MCF 10A (cell line): ENCODE results near the gene TRIM28. TPM values are rescaled to one million over a fixed set of nuclear protein-coding genes. Genes with fewer than 3 reads are reported as not detected.

Source experiments
- BruUV-seq: library from RNA; stranded (reverse); fragments of 400-500 nt; replicated peaks from 2 replicates; lab custom pipeline; 2021; lab: Mats Ljungman, UMichigan
- CTCF ChIA-PET: fragments of 300-600 bp; sonication (Branson Sonifier 250); formaldehyde crosslinking; extraction: SDS; loops from one replicate; lab custom pipeline; 2021; ENCODE audit warnings: antibody characterized with exemption, inconsistent platforms; lab: Yijun Ruan, JAX
- POLR2A ChIA-PET: fragments of 300-600, 350-650 bp; sonication (Branson Sonifier 250); formaldehyde crosslinking; extraction: SDS; loops from one replicate; lab custom pipeline; 2020; ENCODE audit warnings: antibody characterized with exemption, inconsistent platforms; lab: Yijun Ruan, JAX
- DNase-seq: peaks from one replicate; pipeline ENCODE4 v3.0.0-alpha.2; 2018; ENCODE audit not compliant: unreplicated experiment
- H3K27ac Mint-ChIP-seq: one replicate; pipeline ENCODE4 v1.8.0; 2022; ENCODE audit warnings: mild to moderate bottlenecking, low read depth, mixed read lengths; ENCODE audit not compliant: unreplicated experiment
- H3K27me3 Mint-ChIP-seq: one replicate; pipeline ENCODE4 v1.8.0; 2022; ENCODE audit warnings: mixed read lengths; ENCODE audit not compliant: insufficient read depth, unreplicated experiment
- H3K36me3 Mint-ChIP-seq: one replicate; pipeline ENCODE4 v1.8.0; 2022; ENCODE audit warnings: mild to moderate bottlenecking, moderate library complexity, mixed read lengths; ENCODE audit not compliant: insufficient read depth, unreplicated experiment
- H3K4me1 Mint-ChIP-seq: one replicate; pipeline ENCODE4 v1.8.0; 2022; ENCODE audit warnings: mixed read lengths; ENCODE audit not compliant: insufficient read depth, unreplicated experiment
- H3K4me3 Mint-ChIP-seq: one replicate; pipeline ENCODE4 v1.8.0; 2022; ENCODE audit warnings: mild to moderate bottlenecking, moderate library complexity, mixed read lengths; ENCODE audit not compliant: unreplicated experiment
- H3K9me3 Mint-ChIP-seq: one replicate; pipeline ENCODE4 v1.8.0; 2022; ENCODE audit warnings: mixed read lengths; ENCODE audit not compliant: unreplicated experiment
- intact Hi-C: fragments of 100-400 bp; cut with micrococcal nuclease; formaldehyde crosslinking; loops from 2 replicates; pipeline ENCODE4 v1.14.1; 2022
- total RNA-seq: library from RNA; stranded (reverse); gene quantifications from 2 replicates; pipeline ENCODE4 v1.2.3, GENCODE V29; 2022
- TF ChIP-seq, protein P1 (sequence below): fragments of 200-600 bp; IDR thresholded peaks from one replicate; pipeline ENCODE4 v1.8.0; 2022; ENCODE audit warnings: antibody characterized with exemption, mild to moderate bottlenecking; ENCODE audit not compliant: unreplicated experiment

TRIM28 gene
- total RNA-seq, 1 experiment from 2014 or later = 290 TPM

DNA sequence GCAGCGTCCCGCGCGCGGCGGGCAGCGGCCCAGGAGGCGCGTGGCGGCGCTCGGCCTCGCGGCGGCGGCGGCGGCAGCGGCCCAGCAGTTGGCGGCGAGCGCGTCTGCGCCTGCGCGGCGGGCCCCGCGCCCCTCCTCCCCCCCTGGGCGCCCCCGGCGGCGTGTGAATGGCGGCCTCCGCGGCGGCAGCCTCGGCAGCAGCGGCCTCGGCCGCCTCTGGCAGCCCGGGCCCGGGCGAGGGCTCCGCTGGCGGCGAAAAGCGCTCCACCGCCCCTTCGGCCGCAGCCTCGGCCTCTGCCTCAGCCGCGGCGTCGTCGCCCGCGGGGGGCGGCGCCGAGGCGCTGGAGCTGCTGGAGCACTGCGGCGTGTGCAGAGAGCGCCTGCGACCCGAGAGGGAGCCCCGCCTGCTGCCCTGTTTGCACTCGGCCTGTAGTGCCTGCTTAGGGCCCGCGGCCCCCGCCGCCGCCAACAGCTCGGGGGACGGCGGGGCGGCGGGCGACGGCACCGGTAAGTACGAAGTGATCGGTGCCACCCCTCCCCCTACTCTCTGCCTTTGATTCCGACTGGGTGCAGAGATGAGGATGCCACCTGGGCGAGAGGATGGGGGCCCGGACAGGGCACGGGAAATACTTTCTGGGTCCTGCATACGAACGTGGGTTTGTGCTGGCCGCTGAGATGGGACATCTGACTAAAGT, 874 bp downstream of the TRIM28 start:
- intact Hi-C loops = loop anchor here (1.0 to 2.0 kb wide), 2 partner anchors 25 to 28 kb away; partner anchors contain the start of genes MZF1 and ZBTB45
- BruUV-seq = no TSS peak

DNA sequence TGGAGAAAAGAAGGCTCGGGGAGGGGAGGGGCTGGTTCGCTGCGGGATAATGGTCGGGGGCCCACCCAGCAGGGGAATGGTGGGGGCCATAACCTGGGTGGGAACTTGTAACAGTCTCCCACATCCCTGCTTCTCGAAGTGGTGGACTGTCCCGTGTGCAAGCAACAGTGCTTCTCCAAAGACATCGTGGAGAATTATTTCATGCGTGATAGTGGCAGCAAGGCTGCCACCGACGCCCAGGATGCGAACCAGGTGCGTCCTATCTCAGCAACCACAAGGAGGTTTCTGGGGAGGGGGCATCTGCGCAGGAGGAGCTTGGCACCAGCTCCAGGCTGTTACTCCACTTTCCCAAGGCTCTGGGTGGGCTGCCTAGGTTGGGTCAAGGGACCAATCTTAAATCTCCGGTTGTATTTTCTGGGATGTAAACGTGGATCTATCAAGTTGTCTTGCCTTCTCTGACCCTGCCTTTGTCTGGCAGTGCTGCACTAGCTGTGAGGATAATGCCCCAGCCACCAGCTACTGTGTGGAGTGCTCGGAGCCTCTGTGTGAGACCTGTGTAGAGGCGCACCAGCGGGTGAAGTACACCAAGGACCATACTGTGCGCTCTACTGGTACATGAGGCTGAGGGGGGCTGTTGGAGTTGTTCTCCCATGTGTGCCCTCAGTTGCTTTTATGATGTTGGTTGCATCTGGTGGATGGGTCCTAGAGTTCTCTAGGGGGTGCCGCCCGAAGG, 1.6 kb downstream of the TRIM28 start:
- ChIA-PET CTCF (interaction anchor here (0.6 to 1.5 kb wide), 3 partner anchors 9 to 32 kb away, joined by 3 to 6 read pairs (median 3); partner anchors contain the start of gene CHMP2A), POLR2A (interaction anchor here (0.5 to 5.9 kb wide), 13 partner anchors 8 to 855 kb away, joined by 3 to 194 read pairs (median 4); partner anchors contain the start of genes CHMP2A, MZF1, UBE2M and ZBTB45)
- no peak for DNase-seq
- Mint-ChIP-seq H3K36me3 (peaks cover 55% of the 10 kb centered on the region), H3K4me1 (peaks cover 20% of the 10 kb centered on the region), H3K9me3 (no peaks in the 10 kb centered on the region), H3K4me3 (peak overlapping the region; percentile 80), H3K27me3 (no peaks in the 10 kb centered on the region), H3K27ac (peak overlapping the region; percentile 50)
- TF ChIP-seq, protein P1, sequence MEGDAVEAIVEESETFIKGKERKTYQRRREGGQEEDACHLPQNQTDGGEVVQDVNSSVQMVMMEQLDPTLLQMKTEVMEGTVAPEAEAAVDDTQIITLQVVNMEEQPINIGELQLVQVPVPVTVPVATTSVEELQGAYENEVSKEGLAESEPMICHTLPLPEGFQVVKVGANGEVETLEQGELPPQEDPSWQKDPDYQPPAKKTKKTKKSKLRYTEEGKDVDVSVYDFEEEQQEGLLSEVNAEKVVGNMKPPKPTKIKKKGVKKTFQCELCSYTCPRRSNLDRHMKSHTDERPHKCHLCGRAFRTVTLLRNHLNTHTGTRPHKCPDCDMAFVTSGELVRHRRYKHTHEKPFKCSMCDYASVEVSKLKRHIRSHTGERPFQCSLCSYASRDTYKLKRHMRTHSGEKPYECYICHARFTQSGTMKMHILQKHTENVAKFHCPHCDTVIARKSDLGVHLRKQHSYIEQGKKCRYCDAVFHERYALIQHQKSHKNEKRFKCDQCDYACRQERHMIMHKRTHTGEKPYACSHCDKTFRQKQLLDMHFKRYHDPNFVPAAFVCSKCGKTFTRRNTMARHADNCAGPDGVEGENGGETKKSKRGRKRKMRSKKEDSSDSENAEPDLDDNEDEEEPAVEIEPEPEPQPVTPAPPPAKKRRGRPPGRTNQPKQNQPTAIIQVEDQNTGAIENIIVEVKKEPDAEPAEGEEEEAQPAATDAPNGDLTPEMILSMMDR = no peak
- TSS peak; percentile 37 for BruUV-seq
- intact Hi-C loops = loop anchor here (2.0 kb wide), 1 partner anchor 27 kb away; the partner anchor contains the start of gene MZF1

More for the DNA sequence above, 874 bp downstream of the TRIM28 start:
- peaks cover 20% of the 10 kb centered on the region for H3K4me1 Mint-ChIP-seq
- POLR2A ChIA-PET = interaction anchor here (0.7 to 5.9 kb wide), 21 partner anchors 9 to 184 kb away, joined by 3 to 194 read pairs (median 5); partner anchors contain the start of genes CHMP2A, MZF1, UBE2M and ZBTB45
- peaks cover 3% of the 10 kb centered on the region for H3K27me3 Mint-ChIP-seq
- TF ChIP-seq, protein P1 = no peak
- CTCF ChIA-PET = interaction anchor here (1.3 to 2.0 kb wide), 3 partner anchors 11 to 26 kb away, joined by 3 to 14 read pairs (median 8); partner anchors contain the start of gene ZBTB45
- H3K27ac Mint-ChIP-seq = peak overlapping the region; percentile 98
- peak; percentile 42 for DNase-seq
- peak overlapping the region; percentile 84 for H3K4me3 Mint-ChIP-seq
- no peaks in the 10 kb centered on the region for H3K9me3 Mint-ChIP-seq
- H3K36me3 Mint-ChIP-seq = peaks cover 49% of the 10 kb centered on the region

DNA sequence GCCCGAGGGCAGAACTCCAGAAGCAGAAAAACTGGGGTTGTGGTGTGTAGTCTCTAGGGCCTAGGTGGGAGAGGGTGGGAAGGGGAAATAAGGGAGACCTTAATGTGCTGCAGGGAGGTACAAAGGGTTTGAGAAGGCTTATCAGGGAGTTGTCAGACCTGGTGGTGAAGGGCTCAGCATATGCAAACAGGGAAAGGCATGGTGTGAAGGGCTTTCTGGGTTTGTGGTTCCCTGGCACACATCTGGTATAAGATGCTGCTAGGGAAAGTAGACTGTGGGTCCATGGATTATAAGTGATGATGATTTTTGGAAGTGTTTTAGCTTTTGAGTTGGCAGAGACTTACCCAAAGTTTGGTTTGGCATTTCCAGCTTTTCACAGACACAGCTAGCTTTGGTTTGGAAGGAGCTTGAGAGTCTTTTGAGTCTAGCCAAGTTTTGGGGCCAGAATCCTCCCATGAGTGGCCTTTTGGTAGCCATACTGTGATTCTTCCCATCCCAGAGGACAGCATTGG, 2.2 kb downstream of the TRIM28 start:
- Mint-ChIP-seq H3K4me3 (peak overlapping the region; percentile 80), H3K36me3 (peaks cover 61% of the 10 kb centered on the region), H3K9me3 (no peaks in the 10 kb centered on the region), H3K4me1 (peaks cover 20% of the 10 kb centered on the region), H3K27ac (peak overlapping the region; percentile 50), H3K27me3 (no peaks in the 10 kb centered on the region)
- intact Hi-C loops = no loop called here
- CTCF ChIA-PET = interaction anchor here (0.6 to 1.5 kb wide), 3 partner anchors 8 to 32 kb away, joined by 3 to 6 read pairs (median 3); partner anchors contain the start of gene CHMP2A
- BruUV-seq = no TSS peak
- TF ChIP-seq, protein P1 = no peak
- DNase-seq = no peak
- POLR2A ChIA-PET = interaction anchor here (0.5 to 5.9 kb wide), 10 partner anchors 8 to 856 kb away, joined by 3 to 194 read pairs (median 14); partner anchors contain the start of genes CHMP2A, UBE2M and ZBTB45
